ENCODE data around the gene TM2D3. TPM values are rescaled to one million over a fixed set of nuclear protein-coding genes. Genes with fewer than 3 reads are reported as not detected.
"Not testable (repeated sequence)": the region's sequence is repeated elsewhere in the genome, so short reads cannot be mapped to it uniquely, and the experiment has no call there.

TM2D3 gene
- total and polyA plus RNA-seq, 2 donors (not counting 1 experiment from before 2014, with no cell fraction given): 35.5 to 63.5 TPM

DNA sequence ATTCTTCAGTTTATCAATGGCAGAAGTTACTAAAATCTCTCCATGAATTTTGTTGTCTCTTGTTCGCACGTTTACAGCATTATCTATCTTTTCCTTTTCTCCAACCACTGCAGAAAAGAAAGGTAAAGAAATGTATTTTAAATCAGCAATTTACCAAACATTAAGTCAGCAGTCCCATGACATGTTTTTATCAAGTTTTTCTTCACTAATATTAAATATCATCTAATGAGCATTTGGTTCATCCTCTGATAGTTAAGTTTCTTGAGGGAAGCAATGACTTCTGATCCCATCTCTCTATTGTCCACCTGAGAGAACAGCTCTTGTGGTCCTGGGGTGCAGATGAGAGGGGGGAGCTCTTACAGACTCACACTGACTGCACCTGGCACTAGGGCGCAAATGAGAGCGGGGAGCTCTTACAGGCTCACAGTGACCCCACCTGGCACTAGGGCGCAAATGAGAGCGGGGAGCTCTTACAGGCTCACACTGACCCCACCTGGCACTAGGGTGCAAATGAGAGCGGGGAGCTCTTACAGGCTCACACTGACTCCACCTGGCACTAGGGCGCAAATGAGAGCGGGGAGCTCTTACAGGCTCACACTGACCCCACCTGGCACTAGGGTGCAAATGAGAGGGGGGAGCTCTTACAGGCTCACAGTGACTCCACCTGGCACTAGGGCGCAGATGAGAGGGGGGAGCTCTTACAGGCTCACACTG lies 2.6 kb upstream of the TM2D3 start:
- H2AFZ ChIP-seq (ENCODE audit: insufficient read depth, low read depth, low read length, poor library complexity, severe bottlenecking); H3K9me3 Mint-ChIP-seq (ENCODE audit: insufficient read depth); POLR2A ChIA-PET; H3K27me3 Mint-ChIP-seq; H3K27me3 ChIP-seq (replicated peaks in 1 of 4; ENCODE audit: control extremely low read depth in 1 of 4, control insufficient read depth in 3 of 4, insufficient read depth in 4 of 4, low read length in 3 of 4); H3K4me2 ChIP-seq (replicated peaks; ENCODE audit: low read depth, low read length, poor library complexity, severe bottlenecking); H3K36me3 ChIP-seq (replicated peaks in 1 of 2; ENCODE audit: control extremely low read depth in 1 of 2, control insufficient read depth in 1 of 2, extremely low read depth in 1 of 2, insufficient read depth in 2 of 2, low read length in 1 of 2); H4K20me1 ChIP-seq (ENCODE audit: control insufficient read depth, insufficient read depth, low read length, poor library complexity, severe bottlenecking); H3K9me3 ChIP-seq (ENCODE audit: control extremely low read depth in 1 of 3, control insufficient read depth in 2 of 3, insufficient read depth in 1 of 3, low read length in 2 of 3); H3K4me3 ChIP-seq (ENCODE audit: control extremely low read depth in 1 of 5, extremely low read depth in 1 of 5, insufficient read depth in 1 of 5, low read depth in 2 of 5, low read length in 4 of 5); ATAC-seq (ENCODE audit: low read depth); H3K9ac ChIP-seq (ENCODE audit: low read length): not testable (repeated sequence)
- H3K4me1 ChIP-seq (ENCODE audit: control insufficient read depth in 2 of 2, insufficient read depth in 2 of 2, low read length in 2 of 2): peaks cover 21 to 23% of the 10 kb centered on the region in 2 donors
- intact Hi-C loops (cut with micrococcal nuclease): loop anchor here (5.0 kb wide), 2 partner anchors 647 to 737 kb away; partner anchors contain the start of gene LRRK1
- DNase-seq: peak; percentile 48
- peak overlapping the region; percentile 62 for H3K27ac Mint-ChIP-seq
- WGBS (ENCODE audit: insufficient coverage): no CpG with 5 or more reads among the region's 10 CpGs
- peaks cover 30% of the 10 kb centered on the region for H3K79me2 ChIP-seq (ENCODE audit: control insufficient read depth, insufficient read depth, low read length)
- peaks cover 26% of the 10 kb centered on the region for H3K4me1 Mint-ChIP-seq
- H3K4me3 Mint-ChIP-seq: peak overlapping the region; percentile 50
- H3K27ac ChIP-seq (ENCODE audit: low read length in 2 of 2): peak overlapping the region in 1 of 2 donors; percentile 34
- CTCF ChIA-PET: interaction anchor here (0.7 to 3.9 kb wide), 9 partner anchors 13 to 507 kb away, joined by 3 to 27 read pairs (median 9); partner anchors contain the start of gene SNRPA1

DNA sequence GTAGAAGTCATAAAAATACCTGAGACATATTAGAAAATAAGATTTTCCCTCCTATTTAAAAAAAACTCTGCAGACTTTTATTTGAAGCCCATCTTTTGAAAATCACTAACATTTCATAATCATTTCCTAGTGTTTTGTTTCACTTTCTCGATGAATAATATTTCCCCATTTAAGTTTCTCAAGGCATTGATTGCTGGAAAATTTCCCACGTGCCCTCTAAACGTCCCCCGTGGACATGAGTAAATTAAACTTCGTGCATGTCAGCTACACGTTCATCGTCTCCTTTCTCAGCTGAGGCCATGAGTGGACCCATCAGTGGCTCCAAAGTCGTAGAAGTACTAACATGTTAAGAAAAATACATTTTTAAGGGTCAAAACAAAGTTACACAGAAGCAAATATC lies 2.0 kb upstream of the TM2D3 start:
- TF ChIP-seq EZH2 (IDR thresholded peaks at IDR 0.05; ENCODE audit: borderline replicate concordance, insufficient read depth, low read depth, low read length, poor library complexity, severe bottlenecking): no peak
- TF ChIP-seq, protein P1, sequence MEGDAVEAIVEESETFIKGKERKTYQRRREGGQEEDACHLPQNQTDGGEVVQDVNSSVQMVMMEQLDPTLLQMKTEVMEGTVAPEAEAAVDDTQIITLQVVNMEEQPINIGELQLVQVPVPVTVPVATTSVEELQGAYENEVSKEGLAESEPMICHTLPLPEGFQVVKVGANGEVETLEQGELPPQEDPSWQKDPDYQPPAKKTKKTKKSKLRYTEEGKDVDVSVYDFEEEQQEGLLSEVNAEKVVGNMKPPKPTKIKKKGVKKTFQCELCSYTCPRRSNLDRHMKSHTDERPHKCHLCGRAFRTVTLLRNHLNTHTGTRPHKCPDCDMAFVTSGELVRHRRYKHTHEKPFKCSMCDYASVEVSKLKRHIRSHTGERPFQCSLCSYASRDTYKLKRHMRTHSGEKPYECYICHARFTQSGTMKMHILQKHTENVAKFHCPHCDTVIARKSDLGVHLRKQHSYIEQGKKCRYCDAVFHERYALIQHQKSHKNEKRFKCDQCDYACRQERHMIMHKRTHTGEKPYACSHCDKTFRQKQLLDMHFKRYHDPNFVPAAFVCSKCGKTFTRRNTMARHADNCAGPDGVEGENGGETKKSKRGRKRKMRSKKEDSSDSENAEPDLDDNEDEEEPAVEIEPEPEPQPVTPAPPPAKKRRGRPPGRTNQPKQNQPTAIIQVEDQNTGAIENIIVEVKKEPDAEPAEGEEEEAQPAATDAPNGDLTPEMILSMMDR (IDR thresholded peaks at IDR 0.05): no peak
- Histone ChIP-seq H3K36me3 (replicated peaks in 1 of 2; ENCODE audit: control extremely low read depth in 1 of 2, control insufficient read depth in 1 of 2, extremely low read depth in 1 of 2, insufficient read depth in 2 of 2, low read length in 1 of 2) (peaks cover 1 to 16% of the 10 kb centered on the region in 2 experiments), H3K9ac (ENCODE audit: low read length) (no peak overlapping the region), H3K4me2 (replicated peaks; ENCODE audit: low read depth, low read length, poor library complexity, severe bottlenecking) (no peak overlapping the region), H3K4me1 (ENCODE audit: control insufficient read depth in 2 of 2, insufficient read depth in 2 of 2, low read length in 2 of 2) (peaks cover 21 to 23% of the 10 kb centered on the region in 2 donors), H4K20me1 (ENCODE audit: control insufficient read depth, insufficient read depth, low read length, poor library complexity, severe bottlenecking) (peaks cover 5% of the 10 kb centered on the region), H3K27me3 (replicated peaks in 1 of 4; ENCODE audit: control extremely low read depth in 1 of 4, control insufficient read depth in 3 of 4, insufficient read depth in 4 of 4, low read length in 3 of 4) (no peaks in the 10 kb centered on the region), H3K27ac (ENCODE audit: low read length in 2 of 2) (peak overlapping the region in 1 of 2 donors; percentile 34), H3K79me2 (ENCODE audit: control insufficient read depth, insufficient read depth, low read length) (peaks cover 37% of the 10 kb centered on the region), H3K4me3 (ENCODE audit: control extremely low read depth in 1 of 5, extremely low read depth in 1 of 5, insufficient read depth in 1 of 5, low read depth in 2 of 5, low read length in 4 of 5) (no peak overlapping the region), H2AFZ (ENCODE audit: insufficient read depth, low read depth, low read length, poor library complexity, severe bottlenecking) (no peak overlapping the region), H3K9me3 (ENCODE audit: control extremely low read depth in 1 of 3, control insufficient read depth in 2 of 3, insufficient read depth in 1 of 3, low read length in 2 of 3) (no peaks in the 10 kb centered on the region)
- intact Hi-C loops (cut with micrococcal nuclease): loop anchor here (5.0 kb wide), 2 partner anchors 647 to 737 kb away; partner anchors contain the start of gene LRRK1
- ChIA-PET POLR2A (interaction anchor here (1.0 kb wide), 1 partner anchor 15 kb away, joined by 3 read pairs; no protein-coding TSS in a partner anchor), CTCF (interaction anchor here (0.8 to 3.9 kb wide), 10 partner anchors 12 to 369 kb away, joined by 3 to 27 read pairs (median 8); partner anchors contain the start of gene SNRPA1)
- Mint-ChIP-seq H3K27ac (peak overlapping the region; percentile 62), H3K4me1 (peaks cover 31% of the 10 kb centered on the region), H3K27me3 (no peaks in the 10 kb centered on the region), H3K9me3 (ENCODE audit: insufficient read depth) (no peaks in the 10 kb centered on the region), H3K4me3 (peak overlapping the region; percentile 50)
- ATAC-seq (ENCODE audit: low read depth) (no peak), DNase-seq (no peak)
- WGBS (ENCODE audit: insufficient coverage): 100% methylated on average over 1 of the region's 8 CpGs

Measured in B cell (primary cell).